ENCODE results near the gene LIN28B.

Gene LIN28B

GRCh38 chr6:105113422-105113821 is 156.5 kb downstream of the LIN28B start:
- no peak for DNase-seq

GRCh38 chr6:105116150-105116549 is 159.2 kb downstream of the LIN28B start:
- no peak for DNase-seq

GRCh38 chr6:105120570-105120969 is 163.7 kb downstream of the LIN28B start:
- no peak for DNase-seq

GRCh38 chr6:105121981-105122380 is 165.1 kb downstream of the LIN28B start:
- DNase-seq, result no peak

- DNase-seq, result no peak
Observed at GRCh38 chr6:105122717-105123116, 165.8 kb downstream of the LIN28B start.

Measured in activated CD4-positive, alpha-beta T cell treated with anti-CD3 and anti-CD28 coated beads, Interleukin-2, amount 50 U/mL, for 16 hours (primary cell).